GM18867 (cell line): ENCODE data around the gene TMEM132E.

Experiments
- ATAC-seq: cut with Tn5 transposase; IDR thresholded peaks from one replicate; pipeline ENCODE4 v1.9.1; 2021; ENCODE audit warnings: mild to moderate bottlenecking, moderate library complexity; ENCODE audit not compliant: unreplicated experiment

Gene TMEM132E

DNA sequence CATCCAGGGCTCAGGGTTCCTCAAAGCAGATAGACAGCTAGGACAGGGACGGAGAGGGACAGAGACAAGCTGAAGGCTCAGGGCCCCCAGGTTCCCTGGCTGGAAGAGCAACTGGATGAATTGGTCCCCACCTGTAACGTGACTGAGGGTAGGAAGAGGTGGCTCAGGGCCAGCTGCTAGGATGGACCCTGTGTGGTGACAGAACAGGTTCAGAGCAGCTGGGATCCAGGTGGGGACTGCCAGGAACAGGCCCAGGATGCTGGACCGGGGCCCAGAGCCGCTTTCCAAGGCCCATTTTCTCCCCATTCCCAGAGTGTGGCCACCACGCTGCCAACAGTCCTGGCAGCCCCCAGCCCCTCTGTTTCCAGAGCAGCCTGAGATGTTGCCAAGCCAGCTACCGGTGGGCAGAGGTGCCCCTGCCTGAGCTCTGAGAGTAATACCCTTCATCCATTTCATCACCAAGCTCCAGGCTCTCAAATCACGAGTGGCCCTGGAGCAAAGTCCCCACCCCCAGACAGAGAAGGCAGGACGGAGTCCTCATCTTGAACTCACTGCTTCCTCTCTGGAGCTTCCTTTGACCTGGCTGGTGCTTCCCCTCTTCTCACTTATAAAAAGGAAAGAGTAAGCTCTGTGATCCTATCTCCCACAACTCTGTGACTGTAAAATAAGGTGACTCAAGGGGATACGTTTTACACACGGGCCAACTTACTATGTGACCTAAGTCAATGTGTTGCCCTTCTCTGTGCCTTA, 79.6 kb downstream of the TMEM132E start:
- ATAC-seq = no peak

DNA sequence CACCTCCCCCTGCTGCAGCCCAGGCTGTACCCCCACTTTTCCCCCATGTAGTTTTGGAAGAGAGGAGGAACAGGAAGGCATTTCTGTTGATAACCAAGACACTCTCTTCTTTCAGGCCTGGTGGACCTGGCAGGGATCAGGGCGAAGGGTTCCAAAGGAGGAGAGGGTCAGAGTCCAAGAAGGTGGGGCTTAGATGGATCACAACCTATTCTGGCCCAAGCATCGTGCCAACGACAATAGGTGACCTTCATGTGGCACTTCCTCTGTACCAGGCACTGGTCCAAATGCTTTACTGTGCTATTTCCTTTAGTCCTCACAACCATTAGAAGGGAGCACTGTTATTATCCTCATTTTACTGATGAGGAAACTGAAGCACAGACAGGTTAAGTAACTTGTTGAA, 84.3 kb downstream of the TMEM132E start:
- ATAC-seq = no peak

DNA sequence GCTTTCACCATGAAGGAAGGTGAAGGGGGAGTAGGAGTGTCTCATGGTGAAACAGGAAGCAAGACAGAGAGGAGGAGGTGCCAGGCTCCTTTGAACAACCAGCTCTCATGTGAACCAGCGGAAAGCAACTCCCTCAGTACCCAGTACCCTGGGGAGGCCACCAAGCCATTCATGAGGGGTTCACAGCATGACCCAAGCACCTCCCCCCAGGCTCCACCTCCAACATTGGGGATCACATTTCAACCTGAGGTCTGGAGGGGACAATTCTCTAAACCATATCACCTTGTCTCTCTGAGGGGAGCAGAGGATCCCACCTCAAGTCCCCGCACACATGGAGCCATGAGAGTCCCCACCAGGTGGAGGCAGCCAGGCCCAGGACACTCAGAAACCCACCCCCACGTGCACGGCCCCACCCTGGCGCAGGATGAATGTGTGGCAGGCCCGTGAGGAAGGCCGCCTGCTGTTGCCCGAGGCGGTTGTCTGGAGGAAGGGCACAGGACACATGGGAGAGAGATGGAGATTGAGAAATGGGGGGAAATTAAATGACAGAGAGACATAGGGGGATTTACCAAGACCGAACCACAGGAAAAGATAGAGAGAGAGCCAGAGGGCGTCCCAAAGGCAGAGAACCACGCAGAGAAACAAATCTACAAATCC, 85.9 kb downstream of the TMEM132E start:
- no peak for ATAC-seq

DNA sequence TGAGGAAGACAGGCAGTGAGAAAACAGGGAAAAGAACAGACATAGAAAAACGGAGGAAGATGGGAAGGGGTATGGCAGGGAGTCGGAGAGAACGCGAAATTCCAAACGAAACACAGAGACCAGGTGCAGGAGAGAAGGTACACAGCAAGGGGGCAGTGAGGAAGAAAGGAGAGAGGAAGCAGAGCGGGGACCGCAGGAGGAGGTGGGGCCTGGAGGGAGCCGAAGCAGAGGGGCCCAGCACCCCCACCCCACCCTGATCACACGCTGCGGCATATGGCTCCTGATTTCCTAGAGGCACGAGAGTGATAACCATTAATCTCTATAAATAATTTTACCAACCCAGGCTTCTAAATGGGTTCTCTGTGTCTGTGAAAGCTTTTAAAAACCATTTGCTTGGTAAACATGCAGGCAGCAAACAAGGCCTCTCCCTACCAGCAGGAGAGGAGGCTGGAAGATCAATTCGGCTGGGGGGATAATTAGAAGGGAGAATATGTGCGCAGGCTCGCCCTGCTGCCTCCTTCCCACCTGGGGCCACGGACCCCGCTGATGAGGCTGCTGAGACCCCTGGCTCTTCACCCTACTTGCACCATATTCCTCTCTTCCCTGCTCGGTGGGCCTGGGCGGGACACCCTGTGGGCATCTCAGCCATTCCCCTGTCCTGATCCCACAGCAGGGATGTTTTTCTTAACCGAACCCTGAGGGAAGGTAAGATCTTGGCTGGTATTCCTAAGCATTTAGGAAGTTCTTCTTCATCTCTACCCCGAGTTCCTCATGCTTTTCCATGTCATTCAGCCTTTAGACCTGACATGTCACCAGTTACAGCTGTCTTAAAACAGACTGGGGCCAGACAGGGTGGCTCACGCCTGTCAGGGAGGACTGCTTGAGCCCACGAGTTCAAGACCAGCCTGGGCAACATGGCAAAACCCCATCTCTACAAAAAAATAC, 86.7 kb downstream of the TMEM132E start:
- no peak for ATAC-seq

DNA sequence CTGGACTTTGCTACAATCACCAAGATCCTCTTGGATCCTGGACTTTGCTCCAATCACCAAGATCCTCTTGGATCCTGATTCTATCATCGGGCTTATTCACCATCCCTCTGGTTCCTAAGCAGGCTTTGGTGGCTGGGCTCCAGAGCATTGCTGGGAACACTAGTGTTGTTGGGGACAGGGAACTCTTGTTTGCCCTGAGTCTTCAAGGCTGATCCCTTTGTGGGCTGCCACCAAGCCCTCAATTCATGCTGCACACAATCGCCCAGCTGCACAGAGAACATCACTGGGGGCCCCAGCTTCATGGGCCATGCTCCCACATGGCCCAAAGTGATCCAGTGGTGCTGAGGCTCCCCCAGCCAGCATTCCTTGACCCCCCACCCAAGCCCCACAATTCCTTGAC, 88.3 kb downstream of the TMEM132E start:
- no peak for ATAC-seq

DNA sequence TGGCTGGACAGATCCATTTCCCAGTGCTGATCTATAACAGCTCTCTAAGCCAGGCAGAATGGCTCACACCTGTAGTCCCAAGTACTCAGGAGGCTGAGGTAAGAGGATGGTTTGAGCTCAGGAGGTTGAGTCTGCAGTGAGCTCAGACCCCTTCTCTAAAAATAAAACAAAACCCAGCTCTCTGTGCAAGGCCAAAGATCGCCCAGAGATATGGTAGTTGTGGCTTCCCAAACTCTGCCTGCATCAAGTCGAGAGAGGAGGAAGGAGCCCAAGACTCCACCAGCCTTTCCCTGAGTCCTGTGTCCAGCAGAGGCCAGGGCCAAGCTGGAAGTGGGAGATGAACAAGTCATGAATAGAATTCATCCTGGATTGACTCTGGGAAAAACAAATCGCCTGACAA, 88.8 kb downstream of the TMEM132E start:
- ATAC-seq = no peak

DNA sequence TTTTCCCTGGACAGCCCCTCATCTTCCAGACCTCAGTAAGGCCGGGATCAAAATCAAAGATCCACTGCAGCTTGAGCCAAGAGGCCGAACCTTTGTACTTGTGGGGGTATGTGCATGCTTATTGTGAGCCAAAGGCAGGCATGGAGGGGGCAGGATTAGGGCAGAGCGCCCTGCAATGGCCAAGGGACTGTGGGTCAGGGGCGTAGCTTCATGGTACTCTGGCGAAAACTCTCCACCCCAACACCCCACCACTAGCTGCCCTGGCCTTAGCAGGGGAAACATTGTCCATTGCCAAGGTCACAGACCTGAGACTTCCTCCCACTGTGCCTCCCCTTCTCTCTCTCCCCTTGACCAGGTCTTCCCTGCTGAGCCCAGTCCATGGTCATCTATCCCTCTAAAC, 90.1 kb downstream of the TMEM132E start:
- no peak for ATAC-seq

DNA sequence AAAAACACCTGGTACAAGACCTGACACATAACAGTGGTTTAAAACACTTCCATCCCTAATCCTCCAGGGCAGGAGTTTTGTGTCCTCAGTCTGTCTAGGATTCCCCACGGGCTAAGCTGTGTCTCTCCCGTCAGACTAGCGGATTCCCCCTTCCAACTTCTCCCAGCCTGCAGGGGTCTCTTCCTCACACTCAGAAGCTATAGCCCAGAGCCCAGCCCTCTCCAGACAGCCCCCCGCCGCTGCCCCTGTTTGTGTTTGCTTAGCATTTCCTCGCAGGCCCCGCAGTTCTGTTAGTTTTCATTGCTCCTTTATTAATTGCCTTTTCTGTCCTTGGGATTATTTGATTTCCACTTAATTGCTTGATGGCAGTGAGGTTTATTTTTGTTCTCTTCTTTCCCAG, 91.2 kb downstream of the TMEM132E start:
- no peak for ATAC-seq

DNA sequence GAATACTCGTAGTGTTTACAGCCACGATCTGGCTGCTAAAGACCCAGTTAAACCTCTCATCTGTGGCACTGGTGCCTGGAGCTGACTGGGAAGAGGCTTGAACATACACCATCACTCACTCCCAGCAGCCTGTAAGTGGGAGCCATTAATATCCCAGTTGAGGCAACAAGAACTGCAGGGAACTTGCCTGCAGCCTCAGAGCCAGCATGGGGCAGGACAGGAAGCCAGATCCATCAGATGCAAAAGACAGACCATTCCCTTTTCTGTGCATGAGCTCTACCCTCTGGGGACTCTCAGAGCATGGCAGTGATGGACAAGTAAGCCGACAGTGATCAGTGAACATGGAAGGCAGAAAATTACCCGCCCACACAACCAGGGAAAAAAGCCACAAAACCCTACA, 91.8 kb downstream of the TMEM132E start:
- no peak for ATAC-seq

DNA sequence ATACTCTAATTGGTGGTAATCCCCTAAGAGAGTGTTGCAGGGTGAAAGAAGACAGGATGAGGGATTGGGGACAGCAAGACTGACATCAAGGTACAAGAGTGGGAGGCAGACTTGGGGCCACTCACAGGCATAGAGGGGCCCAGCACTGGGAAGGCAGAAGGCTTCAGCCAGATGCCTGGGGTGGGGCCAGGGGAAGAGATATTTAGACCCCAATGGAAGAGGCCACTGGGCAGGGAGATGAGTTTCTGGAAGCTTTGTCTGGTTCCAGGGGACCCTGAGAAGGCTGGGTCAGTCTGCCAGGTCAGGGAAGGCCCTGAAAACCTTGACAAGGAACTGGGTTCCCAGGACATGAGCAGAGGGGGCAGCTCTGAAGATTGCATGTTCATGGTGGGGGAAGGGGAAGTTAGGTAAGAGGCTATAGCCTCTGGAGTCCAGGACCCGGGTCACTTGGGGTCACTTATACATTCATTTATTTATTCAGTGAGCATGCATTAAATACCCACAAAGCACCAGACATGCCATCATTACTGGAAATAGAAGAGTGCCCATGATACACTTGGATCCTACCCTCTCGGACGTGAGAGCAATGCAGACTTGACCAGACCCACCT, 92.9 kb downstream of the TMEM132E start:
- ATAC-seq = no peak

DNA sequence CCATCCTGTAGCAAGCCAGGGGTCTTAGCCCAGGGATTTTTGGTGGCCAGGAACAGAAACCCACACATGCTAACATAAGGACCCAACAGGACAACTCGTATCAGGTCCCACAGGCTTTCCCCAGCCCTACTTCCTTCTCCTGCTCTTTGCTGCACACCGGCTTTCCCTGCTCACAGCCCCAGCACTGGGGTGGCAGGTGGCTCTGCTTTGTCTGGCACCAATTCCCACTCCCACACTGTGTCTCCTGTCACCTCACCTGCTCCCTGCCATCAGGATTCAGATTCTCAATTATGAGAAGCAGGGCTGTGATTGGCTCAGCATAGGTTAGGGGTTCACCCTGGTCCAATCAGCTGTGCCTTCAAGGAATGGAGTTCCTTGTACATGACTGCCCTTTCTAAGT, 94.1 kb downstream of the TMEM132E start:
- ATAC-seq = no peak

DNA sequence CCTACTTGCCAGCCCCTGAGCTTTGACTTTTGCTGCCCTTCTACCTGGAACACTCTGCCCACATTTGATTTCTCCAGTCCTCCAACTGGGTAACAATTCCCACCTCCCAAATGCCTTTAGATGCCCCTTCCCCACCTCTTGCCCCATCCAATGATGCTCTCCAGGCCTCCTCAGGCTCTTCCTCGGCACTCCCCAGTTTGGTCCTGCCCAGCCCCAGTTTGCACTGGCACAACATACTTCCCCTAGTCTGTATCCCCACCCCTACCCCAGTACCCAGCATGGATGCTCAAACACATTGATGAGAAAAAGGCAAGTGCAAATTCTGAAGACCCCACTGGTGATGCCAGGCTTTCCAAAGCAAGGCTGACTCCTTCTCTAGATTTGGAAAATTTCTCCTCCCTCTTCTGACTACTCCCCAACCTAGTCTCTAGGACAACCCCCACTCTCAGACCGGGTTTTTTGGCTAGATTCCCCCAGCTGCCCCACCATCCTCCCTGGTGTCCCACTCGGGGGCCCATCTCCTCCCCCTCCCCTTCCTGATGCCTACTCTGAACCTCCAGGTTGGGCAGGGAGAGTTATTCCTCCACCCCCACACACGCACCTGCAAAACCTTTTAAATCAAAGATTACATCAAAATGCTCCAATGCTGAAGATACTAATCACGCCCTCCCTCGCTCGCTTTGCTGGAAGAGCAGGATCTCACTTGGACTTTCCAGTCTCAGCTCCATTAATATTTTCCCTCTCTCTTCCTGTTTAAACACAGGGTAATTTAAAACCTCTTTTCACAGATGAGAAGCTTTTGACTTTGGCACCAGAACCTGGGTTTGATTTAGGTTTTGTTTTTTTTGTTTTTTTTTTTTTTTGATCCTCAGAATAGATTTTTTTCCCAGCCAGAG, 94.9 kb downstream of the TMEM132E start:
- ATAC-seq = no peak

DNA sequence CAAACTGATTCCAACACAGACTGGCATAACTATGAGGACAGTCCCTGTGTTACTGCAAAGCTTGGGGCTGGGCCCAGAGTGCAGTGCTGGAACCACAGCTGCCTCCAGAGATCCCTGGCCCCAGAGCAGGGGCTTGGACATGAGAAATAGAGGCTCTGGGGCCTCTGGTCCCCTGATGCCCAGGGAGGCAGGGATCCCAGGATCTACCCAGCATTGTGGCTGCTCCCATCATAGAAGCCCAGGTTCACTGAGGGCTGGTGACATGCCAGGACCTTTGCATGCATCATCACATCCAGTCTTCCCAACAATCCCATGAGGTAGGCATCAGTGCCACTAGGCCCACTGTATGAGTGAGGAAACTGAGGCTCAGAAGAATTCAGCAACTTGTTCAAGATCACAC, 95.8 kb downstream of the TMEM132E start:
- ATAC-seq = no peak

DNA sequence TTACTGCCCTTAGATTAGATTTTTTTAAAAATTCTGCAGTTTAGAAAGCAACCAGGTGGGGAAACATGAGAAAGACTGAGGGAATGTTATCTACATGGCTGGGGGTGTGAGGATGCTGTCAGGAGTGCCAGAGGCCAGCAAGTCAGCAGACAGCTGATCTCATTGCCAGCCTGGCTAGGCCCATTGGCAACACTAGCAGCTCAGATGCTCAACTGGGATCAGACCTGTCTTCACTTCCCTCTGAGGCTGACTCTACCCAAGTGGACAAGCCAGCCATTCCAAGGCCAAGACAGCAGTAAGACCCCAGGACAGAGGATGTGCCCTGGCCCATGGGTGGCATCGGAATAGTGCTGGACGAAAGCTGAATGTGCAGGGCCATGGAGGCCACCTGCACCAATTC, 96.2 kb downstream of the TMEM132E start:
- no peak for ATAC-seq

DNA sequence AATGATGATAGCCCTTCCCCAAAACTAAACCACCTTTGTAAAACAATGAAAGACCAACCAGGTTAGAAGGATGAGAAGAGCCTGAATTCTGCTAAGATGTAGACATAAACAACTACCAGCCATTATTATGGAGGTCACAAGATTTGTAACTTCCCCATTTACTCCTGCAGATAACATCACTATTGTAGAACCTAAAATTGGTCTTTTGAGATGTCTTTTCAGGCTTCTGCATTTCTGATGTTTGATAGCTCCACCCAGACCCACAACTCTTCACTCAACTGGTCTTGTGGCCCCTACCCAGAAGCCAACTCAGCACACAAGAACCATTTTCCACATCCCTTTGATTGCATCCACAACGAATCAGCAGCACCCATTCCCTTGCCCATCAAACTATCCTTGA, 100.8 kb downstream of the TMEM132E start:
- no peak for ATAC-seq

DNA sequence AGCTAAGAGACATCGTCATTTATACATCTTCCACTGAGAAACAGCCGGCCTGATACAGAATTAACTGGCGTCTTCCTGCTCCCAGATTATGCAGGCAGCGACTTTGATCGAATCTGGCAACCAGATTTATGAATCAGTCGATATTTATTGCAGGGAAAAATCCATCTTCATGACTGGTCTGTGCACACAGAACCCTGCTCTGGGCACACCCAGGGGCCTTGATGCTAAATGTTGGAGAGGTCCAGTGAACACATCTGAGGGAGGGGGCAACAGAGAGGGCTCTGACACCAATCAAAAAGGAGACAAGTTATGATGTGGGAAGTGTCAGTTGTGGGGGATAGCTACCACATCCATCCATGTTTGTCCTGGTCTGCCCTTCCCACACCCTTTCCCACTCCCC, 102.9 kb downstream of the TMEM132E start:
- no peak for ATAC-seq

DNA sequence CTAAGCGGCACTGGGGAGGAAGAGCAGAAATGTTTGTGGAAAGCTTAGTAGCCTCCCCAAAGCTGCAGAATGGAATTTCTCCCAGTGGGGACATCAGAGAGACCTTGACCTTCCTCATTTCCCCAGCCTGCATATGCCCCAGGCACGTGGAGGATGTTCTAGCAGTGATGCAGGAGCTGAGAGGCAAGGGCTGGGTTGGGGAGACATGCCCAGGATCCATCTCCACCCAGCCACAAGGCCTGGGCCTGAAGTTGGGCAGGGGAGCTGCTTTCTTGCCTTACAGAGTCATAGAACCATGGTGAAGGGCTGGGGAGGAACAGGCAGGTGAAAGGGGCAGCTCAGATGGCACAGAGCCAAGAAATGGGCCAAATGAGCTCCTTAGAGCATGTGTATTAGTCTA, 104.0 kb downstream of the TMEM132E start:
- no peak for ATAC-seq
